BE2C (cell line): ENCODE results near the gene AIDA.

Experiments used
- DNase-seq: peaks from one replicate; pipeline ENCODE4 v3.0.0-alpha.2; 2020
- H3K27me3 ChIP-seq: fragments of 250-450 bp; sonication (Bioruptor Pico); 2 replicates; pipeline ENCODE4 v1.5.1; 2020; ENCODE audit warnings: mild to moderate bottlenecking
- H3K36me3 ChIP-seq: fragments of 250-450 bp; sonication (Bioruptor Pico); 2 replicates; pipeline ENCODE4 v1.5.1; 2020; ENCODE audit warnings: mild to moderate bottlenecking
- H3K4me1 ChIP-seq: fragments of 250-450 bp; sonication (Bioruptor Pico); 2 replicates; pipeline ENCODE4 v1.5.1; 2020
- H3K4me3 ChIP-seq: 2 replicates; pipeline ENCODE4 v1.5.1; 2011; ENCODE audit warnings: low read depth, low read length
- H3K9me3 ChIP-seq: fragments of 250-450 bp; sonication (Bioruptor Pico); 2 replicates; pipeline ENCODE4 v1.5.1; 2020
- CTCF ChIP-seq: IDR thresholded peaks from 2 replicates; pipeline ENCODE4 v1.5.1; 2012; ENCODE audit warnings: mild to moderate bottlenecking, low read depth, low read length

The AIDA gene

GRCh38 chr1:222716393-222716792 lies 4.1 kb upstream of the AIDA start:
- DNase-seq = no peak
- Histone ChIP-seq H3K27me3 (no peaks in the 10 kb centered on the region), H3K36me3 (peaks cover 11% of the 10 kb centered on the region), H3K4me1 (no peaks in the 10 kb centered on the region), H3K9me3 (no peaks in the 10 kb centered on the region), H3K4me3 (no peak overlapping the region)
- TF ChIP-seq CTCF = no peak

- no peak for TF ChIP-seq CTCF
- Histone ChIP-seq H3K4me3 (peak overlapping the region; percentile 83), H3K27me3 (no peaks in the 10 kb centered on the region), H3K9me3 (no peaks in the 10 kb centered on the region), H3K36me3 (peaks cover 8% of the 10 kb centered on the region; the same call in 1 of the 2 replicates), H3K4me1 (peaks cover 8% of the 10 kb centered on the region)
- DNase-seq = peak; percentile 93
Observed at GRCh38 chr1:222713091-222713961, 1.0 kb upstream of the AIDA start.

- no peak for TF ChIP-seq CTCF
- DNase-seq = peak; percentile 60
- no peaks in the 10 kb centered on the region for H3K27me3 ChIP-seq
- peaks cover 8% of the 10 kb centered on the region for H3K4me1 ChIP-seq
- peak overlapping the region; percentile 99 for H3K4me3 ChIP-seq
- peaks cover 5% of the 10 kb centered on the region; the same call in 1 of the 2 replicates for H3K36me3 ChIP-seq
- H3K9me3 ChIP-seq = no peaks in the 10 kb centered on the region
Observed at GRCh38 chr1:222711319-222712252, 705 bp downstream of the AIDA start.

GRCh38 chr1:222709700-222710153 lies 2.6 kb downstream of the AIDA start:
- peak overlapping the region; percentile 99 for H3K4me3 ChIP-seq

GRCh38 chr1:222706815-222707214 lies 5.5 kb downstream of the AIDA start:
- Histone ChIP-seq H3K36me3 (no peaks in the 10 kb centered on the region), H3K4me3 (no peak overlapping the region), H3K9me3 (no peaks in the 10 kb centered on the region; the same call in 1 of the 2 replicates), H3K4me1 (peaks cover 8% of the 10 kb centered on the region), H3K27me3 (no peaks in the 10 kb centered on the region)
- no peak; the same call in 1 of the 2 replicates for TF ChIP-seq CTCF
- no peak for DNase-seq

More at GRCh38 chr1:222709700-222710153, 2.6 kb downstream of the AIDA start:
- TF ChIP-seq CTCF = no peak
- peaks cover 8% of the 10 kb centered on the region for H3K4me1 ChIP-seq
- H3K9me3 ChIP-seq = no peaks in the 10 kb centered on the region; the same call in 1 of the 2 replicates
- no peaks in the 10 kb centered on the region for H3K36me3 ChIP-seq
- no peak for DNase-seq
- no peaks in the 10 kb centered on the region for H3K27me3 ChIP-seq
